Natural killer cell (primary cell): Measurements from ENCODE around the gene FARP1. TPM values are rescaled to one million over a fixed set of nuclear protein-coding genes. Genes with fewer than 3 reads are reported as not detected.

Experiments used
- ATAC-seq, 3 donors: fragments of 150-1000 bp in 2 of 3; fragments of 200-7000 bp in 1 of 3; cut with Tn5 transposase; 1 replicate in 1 of 3; 2 replicates in 2 of 3; pipeline ENCODE4 v1.10.0; 2021; ENCODE audit warnings: mild to moderate bottlenecking in 2 of 3, moderate library complexity in 2 of 3
- DNase-seq, 2 donors: peaks; one replicate each; pipeline versions ENCODE4 v3.0.0 to v3.0.0-alpha.2; 2013 to 2021; ENCODE audit warnings: mixed read lengths in 1 of 2
- H3K27ac ChIP-seq: one replicate; pipeline ENCODE4 v1.5.1; 2013; ENCODE audit warnings: mild to moderate bottlenecking, low read length
- H3K27me3 ChIP-seq: one replicate; pipeline ENCODE4 v1.6.1; 2013; ENCODE audit warnings: low read length; ENCODE audit not compliant: control insufficient read depth, insufficient read depth
- H3K36me3 ChIP-seq: one replicate; pipeline ENCODE4 v1.6.1; 2013; ENCODE audit warnings: low read length; ENCODE audit not compliant: control insufficient read depth, insufficient read depth
- H3K4me1 ChIP-seq: one replicate; pipeline ENCODE4 v1.6.1; 2013; ENCODE audit warnings: low read length; ENCODE audit not compliant: control insufficient read depth, insufficient read depth
- H3K4me3 ChIP-seq: one replicate; pipeline ENCODE4 v1.5.1; 2013; ENCODE audit warnings: low read length
- H3K9me3 ChIP-seq: one replicate; pipeline ENCODE4 v1.6.1; 2013; ENCODE audit warnings: low read length; ENCODE audit not compliant: control insufficient read depth, insufficient read depth
- H3K27ac Mint-ChIP-seq, 2 donors: one replicate each; pipeline ENCODE4 v1.8.0; 2022; ENCODE audit warnings: mild to moderate bottlenecking in 2 of 2, mixed read lengths in 2 of 2, moderate library complexity in 1 of 2
- H3K27me3 Mint-ChIP-seq, 2 donors: one replicate each; pipeline ENCODE4 v1.8.0; 2022; ENCODE audit warnings: low read depth in 2 of 2, mixed read lengths in 2 of 2
- H3K36me3 Mint-ChIP-seq: one replicate; pipeline ENCODE4 v1.8.0; 2022; ENCODE audit warnings: mixed read lengths
- H3K4me1 Mint-ChIP-seq, 2 donors: one replicate each; pipeline ENCODE4 v1.8.0; 2022; ENCODE audit warnings: mixed read lengths in 2 of 2
- H3K4me3 Mint-ChIP-seq: one replicate; pipeline ENCODE4 v1.8.0; 2022; ENCODE audit warnings: mild to moderate bottlenecking, moderate library complexity, mixed read lengths
- H3K9me3 Mint-ChIP-seq, 2 donors: one replicate each; pipeline ENCODE4 v1.8.0; 2022; ENCODE audit warnings: mixed read lengths in 2 of 2
- CTCF ChIP-seq: fragments of 200-600 bp; IDR thresholded peaks from one replicate; pipeline ENCODE4 v1.8.0; 2022; ENCODE audit warnings: antibody characterized with exemption
- WGBS: methylation state at CpG from one replicate; pipeline ENCODE4 v1.1.7; 2013; ENCODE audit warnings: missing lambda C conversion rate; ENCODE audit not compliant: insufficient coverage; 5-methylcytosine and 5-hydroxymethylcytosine counted together
- intact Hi-C: fragments of 100-400 bp; cut with micrococcal nuclease; formaldehyde crosslinking; loops from one replicate; pipeline ENCODE4 v1.14.2; 2022
- total RNA-seq, 4 donors: library from RNA; stranded (reverse); fragments of 120-200 nt in 1 of 4; gene quantifications; one replicate each; pipeline versions ENCODE4 v1.2.3 to v1.2.4, GENCODE V29; 2013 to 2022

FARP1 gene
- total RNA-seq, 3 donors from 2014 or later (not counting 1 experiment from before 2014, with no cell fraction given), result 0.71 to 1.2 (median 1.1) TPM

GRCh38 chr13:98188544-98189166 lies 45.8 kb downstream of the FARP1 start:
- no peaks in the 10 kb centered on the region for H3K27me3 ChIP-seq
- no peaks in the 10 kb centered on the region for H3K9me3 Mint-ChIP-seq
- no peaks in the 10 kb centered on the region for H3K4me1 Mint-ChIP-seq
- no peak overlapping the region for H3K4me3 Mint-ChIP-seq
- no peaks in the 10 kb centered on the region for H3K4me1 ChIP-seq
- ATAC-seq (no peak), DNase-seq (no peak)
- H3K9me3 ChIP-seq, result no peaks in the 10 kb centered on the region
- no peaks in the 10 kb centered on the region for H3K36me3 Mint-ChIP-seq
- H3K27ac ChIP-seq, result no peak overlapping the region
- WGBS, result 90% methylated on average over 14 of the region's 14 CpGs
- intact Hi-C loops, result no loop called here
- TF ChIP-seq CTCF, result no peak
- no peaks in the 10 kb centered on the region for H3K27me3 Mint-ChIP-seq
- H3K36me3 ChIP-seq, result no peaks in the 10 kb centered on the region
- H3K4me3 ChIP-seq, result no peak overlapping the region
- no peak overlapping the region for H3K27ac Mint-ChIP-seq

GRCh38 chr13:98189841-98190505 lies 47.1 kb downstream of the FARP1 start:
- Mint-ChIP-seq H3K4me1 (no peaks in the 10 kb centered on the region), H3K27me3 (no peaks in the 10 kb centered on the region), H3K4me3 (no peak overlapping the region), H3K36me3 (no peaks in the 10 kb centered on the region), H3K9me3 (no peaks in the 10 kb centered on the region), H3K27ac (no peak overlapping the region)
- DNase-seq (no peak), ATAC-seq (no peak)
- H3K27ac ChIP-seq, result no peak overlapping the region
- H3K27me3 ChIP-seq, result no peaks in the 10 kb centered on the region
- intact Hi-C loops, result no loop called here
- TF ChIP-seq CTCF, result no peak
- no peak overlapping the region for H3K4me3 ChIP-seq
- H3K36me3 ChIP-seq, result no peaks in the 10 kb centered on the region
- 90% methylated on average over 2 of the region's 4 CpGs for WGBS
- no peaks in the 10 kb centered on the region for H3K9me3 ChIP-seq
- H3K4me1 ChIP-seq, result no peaks in the 10 kb centered on the region

GRCh38 chr13:98190889-98191444 lies 48.1 kb downstream of the FARP1 start:
- WGBS, result 87% methylated on average over 11 of the region's 11 CpGs
- TF ChIP-seq CTCF, result no peak
- no peaks in the 10 kb centered on the region for H3K27me3 ChIP-seq
- ATAC-seq (no peak), DNase-seq (no peak)
- H3K27ac ChIP-seq, result no peak overlapping the region
- intact Hi-C loops, result no loop called here
- Mint-ChIP-seq H3K4me3 (no peak overlapping the region), H3K36me3 (no peaks in the 10 kb centered on the region), H3K9me3 (no peaks in the 10 kb centered on the region), H3K27ac (no peak overlapping the region), H3K4me1 (no peaks in the 10 kb centered on the region), H3K27me3 (no peaks in the 10 kb centered on the region)
- no peak overlapping the region for H3K4me3 ChIP-seq
- no peaks in the 10 kb centered on the region for H3K9me3 ChIP-seq
- H3K36me3 ChIP-seq, result no peaks in the 10 kb centered on the region
- no peaks in the 10 kb centered on the region for H3K4me1 ChIP-seq
